ENCODE results near the gene PRPF6.
A peak's percentile ranks its signal among the peaks of the same experiment; 100 is the strongest.

PRPF6 gene

GRCh38 chr20:64051561-64052325, 70.8 kb downstream of the PRPF6 start:
- Histone ChIP-seq H3K4me2 (ENCODE audit: low read length, poor library complexity, severe bottlenecking) (no peak overlapping the region), H4K8ac (ENCODE audit: low read length) (peak overlapping the region; percentile 40), H2BK5ac (ENCODE audit: low read depth, low read length, poor library complexity, severe bottlenecking) (no peak overlapping the region), H3K9me3 (ENCODE audit: control insufficient read depth, low read length) (no peaks in the 10 kb centered on the region), H3K14ac (ENCODE audit: low read length in 2 of 2) (no peak overlapping the region), H3K4me3 (ENCODE audit: insufficient read depth in 1 of 2, low read depth in 1 of 2, low read length in 2 of 2) (no peak overlapping the region), H4K91ac (ENCODE audit: low read length) (peak overlapping the region; percentile 61), H3K9ac (ENCODE audit: low read length) (no peak overlapping the region), H2BK15ac (ENCODE audit: low read depth, poor library complexity, severe bottlenecking) (peak overlapping the region; percentile 33), H3K79me1 (replicated peaks; ENCODE audit: low read length, poor library complexity, severe bottlenecking) (no peaks in the 10 kb centered on the region), H3K23ac (ENCODE audit: low read length in 2 of 2) (no peak overlapping the region), H2BK120ac (ENCODE audit: low read depth, low read length) (no peak overlapping the region), H3K18ac (ENCODE audit: low read depth in 1 of 2, low read length in 2 of 2) (no peak overlapping the region), H2BK12ac (ENCODE audit: low read length in 2 of 2) (peak overlapping the region in 1 of 2 experiments; percentile 60), H2AK5ac (ENCODE audit: low read length, severe bottlenecking) (no peak overlapping the region), H3K27ac (ENCODE audit: low read length, poor library complexity, severe bottlenecking) (no peak overlapping the region), H3K4me1 (ENCODE audit: control insufficient read depth, insufficient read depth, low read depth, low read length) (peaks cover 46% of the 10 kb centered on the region), H3K36me3 (ENCODE audit: control insufficient read depth in 1 of 2, insufficient read depth in 2 of 2, low read depth in 1 of 2, low read length in 2 of 2) (no peaks in the 10 kb centered on the region), H3K4ac (ENCODE audit: low read depth in 1 of 2, low read length in 2 of 2) (no peak overlapping the region), H3K27me3 (ENCODE audit: control insufficient read depth in 1 of 2, insufficient read depth in 1 of 2, low read length in 2 of 2) (peaks cover 43 to 78% of the 10 kb centered on the region in 2 experiments), H2AFZ (ENCODE audit: low read depth, low read length) (no peak overlapping the region)
- no peak for DNase-seq
- WGBS = 87% methylated on average over 15 of the region's 15 CpGs

- Histone ChIP-seq H3K27ac (ENCODE audit: low read length, poor library complexity, severe bottlenecking) (no peak overlapping the region), H2BK15ac (ENCODE audit: low read depth, poor library complexity, severe bottlenecking) (peak overlapping the region; percentile 82), H4K91ac (ENCODE audit: low read length) (peak overlapping the region; percentile 28), H3K36me3 (ENCODE audit: control insufficient read depth in 1 of 2, insufficient read depth in 2 of 2, low read depth in 1 of 2, low read length in 2 of 2) (no peaks in the 10 kb centered on the region), H3K23ac (ENCODE audit: low read length in 2 of 2) (no peak overlapping the region), H2BK12ac (ENCODE audit: low read length in 2 of 2) (peak overlapping the region in 1 of 2 experiments; percentile 43), H3K14ac (ENCODE audit: low read length in 2 of 2) (no peak overlapping the region), H3K4me2 (ENCODE audit: low read length, poor library complexity, severe bottlenecking) (no peak overlapping the region), H3K79me1 (replicated peaks; ENCODE audit: low read length, poor library complexity, severe bottlenecking) (no peaks in the 10 kb centered on the region), H3K9ac (ENCODE audit: low read length) (no peak overlapping the region), H3K27me3 (ENCODE audit: control insufficient read depth in 1 of 2, insufficient read depth in 1 of 2, low read length in 2 of 2) (peaks cover 37 to 78% of the 10 kb centered on the region in 2 experiments), H3K9me3 (ENCODE audit: control insufficient read depth, low read length) (no peaks in the 10 kb centered on the region), H3K4me1 (ENCODE audit: control insufficient read depth, insufficient read depth, low read depth, low read length) (peaks cover 52% of the 10 kb centered on the region), H2AFZ (ENCODE audit: low read depth, low read length) (no peak overlapping the region), H3K4ac (ENCODE audit: low read depth in 1 of 2, low read length in 2 of 2) (no peak overlapping the region), H3K4me3 (ENCODE audit: insufficient read depth in 1 of 2, low read depth in 1 of 2, low read length in 2 of 2) (no peak overlapping the region), H2BK5ac (ENCODE audit: low read depth, low read length, poor library complexity, severe bottlenecking) (no peak overlapping the region), H4K8ac (ENCODE audit: low read length) (no peak overlapping the region), H2BK120ac (ENCODE audit: low read depth, low read length) (no peak overlapping the region), H2AK5ac (ENCODE audit: low read length, severe bottlenecking) (no peak overlapping the region), H3K18ac (ENCODE audit: low read depth in 1 of 2, low read length in 2 of 2) (no peak overlapping the region)
- WGBS = 85% methylated on average over 7 of the region's 10 CpGs
- no peak for DNase-seq
Observed at GRCh38 chr20:64052326-64052722, 71.4 kb downstream of the PRPF6 start.

GRCh38 chr20:64052987-64053840, 72.3 kb downstream of the PRPF6 start:
- no peaks in the 10 kb centered on the region for H3K36me3 ChIP-seq (ENCODE audit: control insufficient read depth in 1 of 2, insufficient read depth in 2 of 2, low read depth in 1 of 2, low read length in 2 of 2)
- H3K23ac ChIP-seq (ENCODE audit: low read length in 2 of 2) = no peak overlapping the region
- H4K8ac ChIP-seq (ENCODE audit: low read length) = peak overlapping the region; percentile 93
- peak overlapping the region; percentile 93 for H4K91ac ChIP-seq (ENCODE audit: low read length)
- peak overlapping the region; percentile 72 to 78 for H3K18ac ChIP-seq (ENCODE audit: low read depth in 1 of 2, low read length in 2 of 2)
- H2AFZ ChIP-seq (ENCODE audit: low read depth, low read length) = peak overlapping the region; percentile 57
- H3K4ac ChIP-seq (ENCODE audit: low read depth in 1 of 2, low read length in 2 of 2) = peak overlapping the region; percentile 47 to 57
- peak overlapping the region in 1 of 2 experiments; percentile 21 for H3K14ac ChIP-seq (ENCODE audit: low read length in 2 of 2)
- peaks cover 30 to 80% of the 10 kb centered on the region in 2 experiments for H3K27me3 ChIP-seq (ENCODE audit: control insufficient read depth in 1 of 2, insufficient read depth in 1 of 2, low read length in 2 of 2)
- H2BK15ac ChIP-seq (ENCODE audit: low read depth, poor library complexity, severe bottlenecking) = peak overlapping the region; percentile 13
- no peak overlapping the region for H2AK5ac ChIP-seq (ENCODE audit: low read length, severe bottlenecking)
- H3K4me1 ChIP-seq (ENCODE audit: control insufficient read depth, insufficient read depth, low read depth, low read length) = peaks cover 56% of the 10 kb centered on the region
- H3K9me3 ChIP-seq (ENCODE audit: control insufficient read depth, low read length) = no peaks in the 10 kb centered on the region
- no peak overlapping the region for H2BK5ac ChIP-seq (ENCODE audit: low read depth, low read length, poor library complexity, severe bottlenecking)
- peak overlapping the region; percentile 38 to 92 for H2BK12ac ChIP-seq (ENCODE audit: low read length in 2 of 2)
- H3K4me3 ChIP-seq (ENCODE audit: insufficient read depth in 1 of 2, low read depth in 1 of 2, low read length in 2 of 2) = no peak overlapping the region
- DNase-seq = no peak
- no peak overlapping the region for H3K9ac ChIP-seq (ENCODE audit: low read length)
- no peak overlapping the region for H3K4me2 ChIP-seq (ENCODE audit: low read length, poor library complexity, severe bottlenecking)
- H2BK120ac ChIP-seq (ENCODE audit: low read depth, low read length) = peak overlapping the region; percentile 64
- 89% methylated on average over 33 of the region's 33 CpGs for WGBS
- no peak overlapping the region for H3K27ac ChIP-seq (ENCODE audit: low read length, poor library complexity, severe bottlenecking)
- H3K79me1 ChIP-seq (replicated peaks; ENCODE audit: low read length, poor library complexity, severe bottlenecking) = no peaks in the 10 kb centered on the region

Data from mesenchymal stem cell (in vitro differentiated cells and primary cell).